SW 1271 (cell line): ENCODE measurements around the gene HSPA1B.
"Not testable (repeated sequence)": the region's sequence is repeated elsewhere in the genome, so short reads cannot be mapped to it uniquely, and the experiment has no call there.

ENCODE experiments used
- DNase-seq, 2 experiments: peaks; one replicate each; lab custom pipeline; 2025; lab: John Stamatoyannopoulos, UW

The HSPA1B gene

DNA sequence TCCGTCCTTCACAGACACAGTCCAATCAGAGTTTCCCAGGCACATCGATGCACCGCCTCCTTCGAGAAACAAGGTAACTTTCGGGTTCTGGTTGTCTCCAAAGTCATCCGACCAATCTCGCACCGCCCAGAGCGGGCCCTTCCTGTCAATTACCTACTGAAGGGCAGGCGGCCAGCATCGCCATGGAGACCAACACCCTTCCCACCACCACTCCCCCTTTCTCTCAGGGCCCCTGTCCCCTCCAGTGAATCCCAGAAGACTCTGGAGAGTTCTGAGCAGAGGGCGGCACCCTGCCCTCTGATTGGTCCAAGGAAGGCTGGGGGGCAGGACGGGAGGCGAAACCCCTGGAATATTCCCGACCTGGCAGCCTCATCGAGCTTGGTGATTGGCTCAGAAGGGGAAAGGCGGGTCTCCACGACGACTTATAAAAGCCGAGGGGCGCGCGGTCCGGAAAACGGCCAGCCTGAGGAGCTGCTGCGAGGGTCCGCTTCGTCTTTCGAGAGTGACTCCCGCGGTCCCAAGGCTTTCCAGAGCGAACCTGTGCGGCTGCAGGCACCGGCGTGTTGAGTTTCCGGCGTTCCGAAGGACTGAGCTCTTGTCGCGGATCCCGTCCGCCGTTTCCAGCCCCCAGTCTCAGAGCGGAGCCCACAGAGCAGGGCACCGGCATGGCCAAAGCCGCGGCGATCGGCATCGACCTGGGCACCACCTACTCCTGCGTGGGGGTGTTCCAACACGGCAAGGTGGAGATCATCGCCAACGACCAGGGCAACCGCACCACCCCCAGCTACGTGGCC is at the start of gene HSPA1B:
Gene HSPA1B, plus strand, starts transcription at position 453 of the 794 bp plus-strand sequence. Its CDS starts 213 bp downstream, at position 666.
- DNase-seq = peak; percentile 100

DNA sequence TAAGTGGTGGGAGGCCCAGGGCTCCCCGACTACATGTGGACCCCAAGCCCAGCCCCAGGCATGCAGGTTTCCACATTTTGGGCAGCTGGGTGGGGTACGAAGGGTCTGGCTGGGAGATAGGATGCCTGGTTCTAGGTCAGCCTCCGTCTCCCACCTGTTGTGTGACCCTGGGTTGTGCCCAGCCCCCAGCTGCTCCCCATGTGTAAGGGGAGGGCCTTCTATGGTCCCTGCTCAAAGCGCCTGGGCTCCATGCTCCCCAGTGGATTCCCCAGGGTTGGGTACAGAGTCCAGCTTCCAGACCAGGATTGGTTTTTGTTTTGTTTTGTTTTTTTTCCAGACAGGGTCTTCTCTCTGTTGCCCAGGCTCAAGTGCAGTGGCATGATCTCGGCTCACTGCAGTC is 49.3 kb upstream of the HSPA1B start:
- no peak for DNase-seq

DNA sequence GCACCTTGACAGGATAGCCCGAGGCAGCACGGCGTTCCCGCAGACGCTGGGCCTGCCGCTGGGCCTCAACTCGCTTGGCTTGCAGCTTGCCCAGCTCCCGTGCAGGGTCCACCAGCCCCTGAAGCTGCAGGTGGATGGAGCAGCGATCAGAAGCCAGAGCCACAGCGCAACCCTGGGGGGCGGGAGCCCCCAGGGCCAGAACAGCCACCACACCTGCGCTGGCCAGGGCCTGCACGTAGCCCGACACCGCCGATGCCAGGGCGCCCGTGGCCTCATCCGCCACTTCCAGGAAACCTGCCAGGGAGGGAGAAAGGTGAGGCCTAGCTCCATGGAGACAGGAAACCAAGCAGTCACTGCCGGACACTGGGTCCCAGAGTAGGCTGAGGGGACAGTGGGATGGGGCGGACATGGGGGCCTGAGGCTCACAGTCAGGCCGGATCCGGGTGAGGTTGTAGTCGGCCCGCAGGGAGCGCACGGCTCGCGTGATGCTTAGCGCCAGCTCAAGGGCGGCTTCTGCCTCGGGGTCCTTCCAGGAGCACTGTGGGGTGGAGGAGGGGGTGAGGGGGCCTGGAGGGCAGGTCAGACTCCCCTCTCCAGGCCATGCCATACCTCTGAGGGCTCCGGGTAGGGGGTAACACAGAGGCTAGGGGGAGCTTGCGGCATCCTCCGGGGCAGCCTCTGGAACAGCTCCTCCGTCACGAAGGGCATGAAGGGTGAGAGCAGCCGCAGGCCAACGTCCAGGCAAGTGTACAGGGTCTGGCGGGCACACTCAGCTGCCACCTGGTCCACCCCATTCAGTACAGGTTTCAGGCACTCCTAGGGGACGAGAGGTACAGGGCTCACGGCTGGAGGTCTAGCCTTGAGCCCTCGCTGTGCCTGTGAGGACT is 48.3 kb upstream of the HSPA1B start:
- DNase-seq = no peak

DNA sequence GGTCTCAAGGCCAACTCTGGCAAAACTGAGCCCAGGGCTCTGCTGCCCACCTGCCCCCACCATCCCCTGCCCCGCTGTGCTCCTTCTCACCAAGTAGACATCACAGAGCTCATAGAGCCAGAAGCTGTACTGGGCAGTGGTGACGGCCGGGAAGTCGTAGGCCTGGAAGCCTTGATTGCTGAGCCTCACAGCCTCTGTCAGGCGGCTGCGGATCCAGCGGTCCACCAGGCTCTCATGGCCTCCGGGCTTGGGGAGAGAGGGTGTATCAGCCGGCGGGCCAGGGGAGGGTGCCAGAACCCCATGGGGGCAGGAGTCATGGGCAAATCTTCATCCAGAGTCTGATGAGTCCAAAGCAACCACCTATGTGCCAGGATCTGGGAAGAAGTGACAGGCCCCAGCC is 47.6 kb upstream of the HSPA1B start:
- DNase-seq = no peak

DNA sequence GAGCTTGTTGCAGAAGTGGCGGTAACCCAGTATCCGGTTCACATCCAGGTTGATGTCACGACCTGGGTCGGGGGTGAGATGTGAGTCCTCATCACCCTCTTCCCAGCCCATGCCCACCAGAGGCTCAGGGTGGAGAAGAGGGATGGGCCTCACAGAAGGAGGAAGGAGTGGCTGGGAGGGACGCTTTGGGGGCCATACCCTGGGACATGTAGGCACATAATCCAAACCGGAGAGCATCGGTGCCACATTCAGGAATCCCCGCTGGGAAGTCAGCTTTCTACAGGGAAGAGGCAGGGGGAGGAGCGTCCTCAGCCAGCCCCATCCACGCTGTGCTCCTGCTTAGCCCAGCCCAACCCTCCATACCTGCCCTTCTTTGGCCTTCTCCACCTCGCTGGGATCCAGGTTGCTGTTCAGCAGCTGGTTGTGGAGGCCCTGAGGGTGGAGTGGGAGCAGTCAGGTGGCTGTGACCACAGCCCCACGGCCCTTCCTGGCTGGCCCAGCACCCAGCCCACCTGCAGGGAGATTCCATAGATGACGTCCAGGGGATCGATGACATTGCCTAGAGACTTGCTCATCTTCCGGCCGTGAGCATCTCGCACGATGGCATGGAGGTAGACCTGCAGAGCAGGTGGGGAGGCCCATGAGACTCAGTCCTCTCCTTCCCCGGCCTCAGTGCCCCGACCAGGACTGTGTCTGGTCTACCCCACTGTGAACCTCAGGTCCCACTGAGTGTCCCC is 46.9 kb upstream of the HSPA1B start:
- DNase-seq = no peak

DNA sequence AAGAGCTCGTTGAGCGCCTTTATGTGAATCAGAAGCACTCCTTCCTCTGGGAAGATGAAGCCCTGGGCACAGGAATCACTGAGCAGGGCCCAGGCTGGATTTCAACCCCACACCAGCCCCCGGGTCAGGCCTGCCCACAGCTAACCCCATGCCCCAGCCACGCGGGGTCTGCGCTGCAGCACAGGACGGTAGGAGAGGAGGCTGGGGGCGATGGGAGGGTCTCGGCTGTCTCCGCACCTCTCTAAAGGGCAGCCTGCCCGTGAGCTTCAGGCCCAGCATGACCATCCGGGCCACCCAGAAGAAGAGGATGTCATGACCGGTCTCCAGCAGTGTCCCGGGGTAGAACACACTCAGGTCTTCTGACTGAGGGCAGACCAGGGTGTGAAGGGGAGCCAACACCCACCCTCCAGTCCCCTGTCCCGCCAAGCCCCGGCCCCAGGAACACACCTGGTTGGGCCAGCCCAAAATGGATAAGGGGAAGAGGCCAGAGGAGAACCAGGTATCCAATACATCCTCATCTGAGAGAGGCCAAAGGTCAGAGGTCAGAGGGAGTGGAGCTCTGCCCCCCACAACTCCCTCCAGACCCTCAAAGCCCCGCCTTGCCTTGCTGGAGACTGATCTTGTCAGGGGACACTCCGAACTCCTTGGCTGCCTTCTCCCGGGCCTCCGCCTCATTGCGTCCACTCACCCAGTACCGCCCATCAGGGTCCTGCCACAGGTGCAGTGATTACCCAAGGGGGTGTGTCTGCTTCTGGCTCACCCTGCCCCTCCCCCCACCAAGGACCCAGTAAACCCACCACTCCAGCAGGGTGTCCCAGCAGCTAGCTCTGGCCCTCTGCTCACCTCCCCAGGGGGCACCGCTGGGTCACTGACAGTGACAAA is 46.1 kb upstream of the HSPA1B start:
- no peak for DNase-seq

DNA sequence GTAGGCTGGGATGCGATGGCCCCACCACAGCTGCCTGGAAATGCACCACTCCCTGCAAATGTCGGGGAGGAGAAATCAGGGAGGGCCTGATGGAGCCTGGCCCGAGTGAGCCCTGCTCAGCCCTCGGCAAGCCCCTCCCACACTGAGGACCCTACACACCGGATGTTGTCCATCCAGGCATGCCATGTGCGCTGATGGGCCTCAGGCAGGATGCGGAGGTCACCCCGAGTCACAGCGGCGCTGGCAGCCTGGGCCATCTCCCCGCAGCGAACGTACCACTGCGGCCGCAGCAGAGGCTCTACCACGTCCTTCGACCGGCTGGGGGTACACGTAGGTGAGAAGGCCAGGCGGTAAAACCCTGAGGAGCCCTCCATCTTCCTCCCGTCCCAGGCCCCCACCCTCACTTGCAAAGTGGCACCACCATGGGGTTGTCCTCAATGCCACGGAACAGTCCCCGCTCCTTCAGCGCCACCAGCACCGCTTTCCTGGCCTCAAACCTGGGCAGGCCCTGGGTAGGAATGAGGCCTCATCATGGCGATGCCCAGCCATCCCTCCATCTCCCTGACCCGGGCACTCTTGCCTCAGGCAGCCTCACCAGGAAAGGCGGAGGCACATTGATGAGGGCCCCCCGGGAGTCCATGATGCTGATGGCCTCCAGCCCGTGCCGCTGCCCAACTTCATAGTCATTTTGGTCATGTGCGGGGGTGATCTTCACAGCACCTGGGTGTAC is 45.2 kb upstream of the HSPA1B start:
- no peak for DNase-seq

DNA sequence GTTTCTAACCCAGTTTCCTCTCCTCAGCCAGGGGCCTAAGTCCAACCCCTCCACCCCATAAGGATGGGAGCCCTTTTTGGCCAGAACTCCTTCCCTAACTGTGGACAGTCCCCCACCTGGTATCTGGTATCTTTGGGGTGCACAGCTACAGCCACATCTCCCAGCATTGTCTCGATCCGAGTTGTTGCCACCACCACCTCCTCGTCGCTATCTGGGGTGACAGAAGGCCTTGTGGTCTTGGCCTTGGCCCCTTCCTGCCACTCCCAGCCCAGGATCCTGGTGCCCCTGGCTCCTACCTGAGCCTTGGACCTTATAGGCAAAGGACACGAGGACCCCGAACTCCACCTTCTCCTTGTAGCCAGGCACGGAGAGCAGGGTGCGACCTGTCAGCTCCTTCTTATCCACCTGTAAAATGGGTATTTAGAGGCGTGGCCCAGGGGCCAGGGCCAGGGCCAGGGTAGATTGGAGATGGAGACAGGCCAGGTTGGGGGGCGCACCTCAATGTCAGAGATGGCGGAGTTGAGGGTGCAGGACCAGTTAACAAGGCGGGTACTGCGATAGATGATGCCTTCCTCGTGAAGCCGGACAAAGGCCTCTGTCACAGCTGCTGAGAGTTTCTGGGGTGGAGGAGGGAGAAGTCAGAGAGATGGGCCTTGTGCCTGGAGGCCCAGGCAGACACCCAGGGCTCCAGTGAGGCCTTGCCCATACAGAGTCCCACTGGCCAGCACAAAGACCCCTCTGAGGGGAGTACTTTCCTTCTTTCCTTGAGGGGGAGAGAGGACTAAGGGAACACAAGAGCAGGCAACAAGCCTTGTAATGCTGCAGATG is 43.2 kb upstream of the HSPA1B start:
- no peak for DNase-seq

DNA sequence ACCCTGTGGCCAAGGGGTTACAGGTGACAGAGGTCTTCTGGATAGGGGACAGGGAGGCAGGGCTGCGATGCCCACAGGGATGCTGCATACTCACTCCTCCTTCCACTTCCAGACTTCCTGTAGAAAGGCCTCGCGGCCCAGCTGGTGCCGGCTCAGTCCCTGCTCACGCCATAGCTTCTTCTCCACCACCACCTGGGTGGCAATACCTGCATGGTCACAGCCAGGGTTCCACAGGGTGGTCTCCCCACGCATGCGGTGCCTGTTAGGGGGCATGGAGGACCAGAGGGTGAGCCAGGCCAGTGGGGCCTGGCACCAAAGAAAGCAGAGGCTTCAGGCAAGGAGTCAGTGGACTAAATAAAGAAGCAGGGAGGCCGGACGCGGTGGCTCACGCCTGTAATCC is 42.1 kb upstream of the HSPA1B start:
- DNase-seq = no peak

DNA sequence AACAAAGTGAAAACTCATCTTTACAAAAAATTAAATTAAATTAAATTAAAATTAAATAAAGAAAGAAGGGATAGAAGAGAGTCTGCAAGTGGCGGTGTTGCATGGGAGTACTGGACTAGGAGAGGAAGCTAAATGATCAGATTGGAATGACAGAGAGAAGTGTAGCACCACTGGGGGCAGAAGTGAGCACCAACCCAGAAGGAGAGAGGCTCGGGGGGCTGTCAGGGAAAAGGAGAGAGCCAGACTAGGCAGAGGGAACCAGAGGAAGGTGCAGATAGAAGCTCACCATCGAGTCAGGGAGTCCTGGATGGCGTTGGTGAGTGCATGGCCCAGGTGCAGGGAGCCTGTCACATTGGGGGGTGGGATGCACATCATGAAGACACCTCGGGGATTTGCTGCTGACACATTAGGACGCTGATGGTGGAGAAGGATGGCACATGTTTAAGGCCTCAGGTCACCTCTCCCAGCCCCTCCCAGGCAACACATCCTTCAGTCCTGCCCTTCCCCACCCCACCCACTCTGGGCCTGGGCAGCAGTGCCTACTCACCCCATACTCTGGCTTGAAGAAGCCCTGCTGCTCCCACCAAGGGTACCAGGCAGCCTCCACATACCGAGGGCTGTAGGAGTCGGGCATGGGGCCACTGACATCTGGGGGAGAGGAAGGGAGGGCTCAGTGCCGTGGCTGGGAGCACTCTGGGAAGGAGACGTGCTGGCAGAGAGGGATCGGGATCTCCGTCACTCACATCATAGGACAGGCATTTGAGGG is 36.0 kb upstream of the HSPA1B start:
- DNase-seq = peak in 1 of 2 experiments; percentile 71

DNA sequence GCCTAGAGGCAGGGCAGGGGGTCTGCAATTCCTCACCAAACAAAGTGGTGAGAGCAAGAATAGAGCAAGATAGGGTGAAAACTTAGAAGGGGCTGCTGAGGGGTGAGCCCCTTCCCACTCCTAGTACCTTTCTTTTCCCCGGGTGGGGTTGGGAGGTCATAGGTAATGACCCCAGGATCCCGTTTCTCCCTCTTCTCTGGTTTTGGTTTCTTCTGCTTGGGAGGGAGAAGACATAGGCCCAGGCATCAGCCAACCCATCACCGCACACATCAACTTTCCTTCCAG is 35.5 kb upstream of the HSPA1B start:
- DNase-seq = no peak

DNA sequence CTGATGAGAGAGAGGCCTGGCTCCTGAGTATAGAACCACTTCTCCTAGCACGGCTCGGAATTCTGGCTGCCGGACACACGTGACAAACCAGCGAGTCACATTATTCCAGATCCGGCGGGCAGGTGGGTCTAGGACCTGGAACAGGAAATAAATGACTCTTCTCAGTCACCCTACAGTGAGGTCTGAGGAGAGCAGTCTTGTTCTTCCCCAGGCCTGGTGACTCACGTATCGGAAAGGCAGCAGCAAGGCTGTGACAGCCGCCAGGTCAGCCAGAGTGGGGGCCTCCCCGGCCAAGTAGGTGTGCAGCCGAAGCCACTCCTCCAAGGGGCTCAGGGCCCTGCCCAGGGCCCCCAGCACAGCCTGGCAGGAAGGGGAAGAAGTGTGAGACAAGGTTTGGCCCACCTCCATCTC is 34.8 kb upstream of the HSPA1B start:
- DNase-seq = no peak

DNA sequence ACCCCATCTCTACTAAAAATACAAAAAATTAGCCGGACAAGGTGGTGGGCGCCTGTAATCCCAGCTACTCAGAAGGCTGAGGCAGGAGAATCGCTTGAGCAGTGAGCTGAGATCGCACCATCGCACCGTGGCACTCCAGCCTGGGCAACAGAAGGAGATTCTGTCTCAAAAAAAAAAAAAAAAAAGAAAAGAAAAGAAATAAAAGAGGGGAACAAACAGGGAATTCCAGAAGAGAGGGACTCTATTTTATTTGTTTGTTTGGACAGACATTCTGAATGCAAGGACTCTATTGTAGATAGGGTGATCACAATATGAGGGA is 33.7 kb upstream of the HSPA1B start:
- not testable (repeated sequence) for DNase-seq

DNA sequence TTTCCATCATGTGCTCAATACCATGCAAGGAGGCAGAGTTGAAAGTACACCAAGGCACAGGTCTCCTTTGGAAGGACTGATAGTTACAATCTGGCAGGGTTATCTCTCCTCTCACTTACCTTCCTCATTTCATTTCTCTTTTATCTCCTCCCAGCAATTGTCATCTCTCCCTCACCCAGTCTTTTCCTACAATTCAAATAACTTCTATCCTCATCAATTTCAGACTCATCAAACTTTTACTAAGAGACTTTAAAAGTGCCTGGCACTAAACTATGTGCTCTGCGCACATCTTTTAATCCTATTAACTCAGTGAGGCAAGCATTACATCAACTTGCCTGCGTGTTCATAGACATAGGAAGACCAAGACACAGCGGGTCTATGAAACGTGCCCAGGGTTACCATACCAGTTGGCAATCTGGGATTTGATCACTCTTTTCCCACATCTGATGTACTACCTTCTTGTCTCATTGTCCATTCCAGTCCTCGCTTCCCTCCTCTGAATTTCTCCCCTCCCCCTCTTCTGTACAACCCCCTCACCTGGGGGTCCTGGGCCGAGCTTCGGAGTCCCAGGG is 33.2 kb upstream of the HSPA1B start:
- peak in 1 of 2 experiments; percentile 36 for DNase-seq

DNA sequence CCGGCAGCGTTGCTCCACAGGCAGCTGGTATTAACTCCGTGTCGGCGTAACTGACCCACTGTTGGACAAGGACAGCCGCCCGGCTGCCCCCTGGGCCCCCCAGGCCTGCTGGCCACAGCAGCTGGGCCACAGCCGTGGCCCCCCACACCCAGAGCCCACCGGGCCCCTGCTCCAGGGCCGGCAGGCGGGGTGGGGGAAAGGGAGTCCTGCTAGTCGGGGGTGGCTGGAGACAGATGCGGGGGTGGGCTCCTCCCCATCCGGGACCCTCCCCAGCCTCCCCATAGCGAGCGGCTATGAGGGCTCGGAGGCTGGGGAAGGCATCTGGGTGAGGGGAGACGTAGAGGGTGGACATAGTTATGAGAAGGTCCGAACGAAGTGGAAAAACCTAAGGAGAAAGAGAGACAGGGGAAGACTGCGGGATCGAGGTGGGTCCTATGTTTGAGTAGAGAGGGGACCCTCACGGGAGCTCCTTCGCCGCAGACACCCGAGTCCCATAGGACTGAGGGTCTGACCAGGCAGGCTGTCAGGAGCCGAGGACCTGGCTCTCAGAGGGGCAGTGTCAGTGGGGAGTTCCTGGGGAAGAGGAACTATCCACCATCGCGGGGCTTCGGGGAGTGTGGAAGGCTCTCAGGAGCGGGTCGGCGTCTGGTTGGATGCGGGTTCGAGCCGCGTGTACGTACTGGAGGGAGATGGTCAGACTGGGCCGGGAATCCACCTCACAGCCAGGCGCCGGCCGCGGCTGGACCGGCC is 32.5 kb upstream of the HSPA1B start:
- DNase-seq = no peak

DNA sequence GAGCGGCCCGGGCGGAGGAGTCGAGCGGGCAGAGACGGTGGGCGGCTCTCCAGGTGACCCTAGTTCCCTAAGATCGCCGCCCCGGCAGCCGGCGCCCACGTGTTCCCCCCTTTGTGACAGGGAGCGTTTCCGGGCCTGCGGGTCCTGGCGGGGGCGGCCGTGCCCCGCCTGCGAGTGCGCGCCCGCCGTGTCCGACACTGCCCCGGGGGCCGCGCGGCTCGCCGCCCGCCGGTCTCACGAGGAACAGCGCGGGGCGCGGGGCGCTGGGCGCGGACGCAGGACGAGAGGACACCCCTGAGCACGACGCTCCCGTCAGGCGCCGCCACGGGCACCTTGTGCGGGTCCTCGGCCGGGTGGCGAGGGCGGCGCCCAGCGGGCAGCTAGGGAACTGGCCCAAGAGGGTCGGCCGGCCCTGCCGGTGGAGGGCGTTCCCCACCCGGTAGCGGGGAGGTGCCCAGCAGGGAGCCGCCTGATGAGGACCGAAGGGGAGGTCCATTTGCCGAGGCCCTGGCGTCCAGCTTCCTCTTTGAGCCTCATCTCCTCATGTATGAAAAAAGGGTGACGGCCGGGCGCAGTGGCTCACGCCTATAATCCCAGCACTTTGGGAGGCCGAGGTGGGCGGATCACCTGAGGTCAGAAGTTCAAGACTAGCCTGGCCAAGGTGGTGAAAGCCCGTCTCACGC is 31.8 kb upstream of the HSPA1B start, which contains the start of gene VARS1:
Gene VARS1, minus strand, starts transcription at position 137 of the 683 bp plus-strand sequence. CDS start 535 bp downstream, outside the sequence.
- peak; percentile 69 to 87 for DNase-seq

DNA sequence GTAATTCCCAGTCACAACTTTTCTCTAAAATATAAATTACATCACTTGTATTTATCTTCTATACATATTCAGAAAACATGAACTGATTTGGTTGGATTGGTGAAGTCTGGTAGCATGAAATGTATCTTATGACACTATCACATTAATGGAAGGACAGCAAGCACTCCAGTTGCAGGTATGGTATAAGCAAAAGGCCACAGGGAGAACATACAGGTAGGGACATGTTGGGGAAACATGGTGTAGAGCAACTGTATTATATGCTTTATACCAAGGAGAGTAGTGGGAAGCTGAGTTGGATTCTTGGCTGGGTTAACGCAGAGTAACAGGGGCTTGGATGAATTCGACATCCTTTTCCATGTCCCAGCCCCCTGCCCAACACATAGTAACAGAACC is 30.5 kb upstream of the HSPA1B start:
- DNase-seq = no peak

DNA sequence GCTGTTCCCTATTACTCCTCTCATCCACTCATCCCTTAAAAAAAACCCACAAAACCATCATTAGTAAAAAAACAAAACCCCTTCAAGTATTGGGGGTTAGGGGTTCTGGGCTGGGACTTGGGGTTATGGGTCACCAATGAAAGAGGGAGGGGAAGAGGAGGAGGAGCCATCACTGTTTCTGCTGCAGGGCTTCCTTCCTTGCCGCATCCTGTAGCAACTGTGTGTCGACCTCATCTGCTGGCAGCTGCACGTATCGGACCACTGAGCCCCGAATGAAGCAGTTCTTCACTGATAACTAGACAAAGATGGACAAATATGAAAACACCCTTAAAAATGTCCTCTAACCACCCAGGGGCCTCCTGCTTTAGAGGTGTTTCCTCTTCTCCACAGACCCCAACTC is 29.9 kb upstream of the HSPA1B start:
- no peak for DNase-seq
